ENCODE results near the gene PTGDS.

PTGDS gene

DNA sequence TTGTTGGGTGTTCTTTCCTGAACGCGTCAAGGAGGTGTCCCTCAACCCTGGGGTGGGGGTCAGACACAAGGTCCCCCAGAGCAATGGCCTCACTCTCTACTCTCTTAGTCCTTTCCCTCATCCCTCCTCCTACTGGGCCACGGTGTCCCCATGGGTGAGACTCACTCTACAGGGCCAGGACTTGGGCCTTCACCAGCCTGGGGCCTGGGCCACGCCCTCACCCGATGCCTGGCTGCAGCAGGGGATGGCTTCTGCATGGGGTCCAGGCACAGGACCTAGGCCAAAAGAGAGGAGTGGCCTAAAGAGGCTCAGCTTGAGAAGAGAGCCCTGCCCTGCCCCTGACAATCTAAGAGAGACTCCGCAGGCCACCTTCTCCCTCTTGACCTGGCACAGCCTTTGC is 19.4 kb upstream of the PTGDS start:
- no peak for DNase-seq (ENCODE audit: low read depth in 2 of 2)
- no peak overlapping the region for H3K4me3 ChIP-seq (replicated peaks in 1 of 2; ENCODE audit: low read depth in 2 of 2, low read length in 2 of 2)
- TF ChIP-seq CTCF (IDR thresholded peaks at IDR 0.05; ENCODE audit: low read depth, low read length): no peak

DNA sequence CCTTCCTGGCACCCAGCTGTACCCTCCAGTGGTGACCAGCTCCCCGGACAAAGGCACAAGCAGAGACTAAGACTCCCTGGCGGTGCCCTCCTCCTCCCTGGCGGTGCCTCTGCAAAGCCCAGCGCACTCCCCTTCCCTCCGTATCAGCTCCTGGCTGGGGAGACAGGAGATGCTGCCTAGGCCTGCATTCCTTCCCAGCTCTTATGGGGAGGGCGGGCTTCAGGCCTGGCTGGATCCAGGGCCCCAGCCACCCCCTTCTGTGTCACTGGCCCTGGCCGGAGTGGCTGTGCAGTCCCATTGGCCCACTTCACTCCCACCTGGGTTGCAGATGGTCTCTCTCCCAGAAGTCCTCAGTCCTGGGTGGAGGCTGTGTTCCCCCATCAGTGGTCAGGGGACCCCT is 18.8 kb upstream of the PTGDS start:
- TF ChIP-seq CTCF (IDR thresholded peaks at IDR 0.05; ENCODE audit: low read depth, low read length): no peak
- no peak overlapping the region for H3K4me3 ChIP-seq (replicated peaks in 1 of 2; ENCODE audit: low read depth in 2 of 2, low read length in 2 of 2)
- DNase-seq (ENCODE audit: low read depth in 2 of 2): no peak

DNA sequence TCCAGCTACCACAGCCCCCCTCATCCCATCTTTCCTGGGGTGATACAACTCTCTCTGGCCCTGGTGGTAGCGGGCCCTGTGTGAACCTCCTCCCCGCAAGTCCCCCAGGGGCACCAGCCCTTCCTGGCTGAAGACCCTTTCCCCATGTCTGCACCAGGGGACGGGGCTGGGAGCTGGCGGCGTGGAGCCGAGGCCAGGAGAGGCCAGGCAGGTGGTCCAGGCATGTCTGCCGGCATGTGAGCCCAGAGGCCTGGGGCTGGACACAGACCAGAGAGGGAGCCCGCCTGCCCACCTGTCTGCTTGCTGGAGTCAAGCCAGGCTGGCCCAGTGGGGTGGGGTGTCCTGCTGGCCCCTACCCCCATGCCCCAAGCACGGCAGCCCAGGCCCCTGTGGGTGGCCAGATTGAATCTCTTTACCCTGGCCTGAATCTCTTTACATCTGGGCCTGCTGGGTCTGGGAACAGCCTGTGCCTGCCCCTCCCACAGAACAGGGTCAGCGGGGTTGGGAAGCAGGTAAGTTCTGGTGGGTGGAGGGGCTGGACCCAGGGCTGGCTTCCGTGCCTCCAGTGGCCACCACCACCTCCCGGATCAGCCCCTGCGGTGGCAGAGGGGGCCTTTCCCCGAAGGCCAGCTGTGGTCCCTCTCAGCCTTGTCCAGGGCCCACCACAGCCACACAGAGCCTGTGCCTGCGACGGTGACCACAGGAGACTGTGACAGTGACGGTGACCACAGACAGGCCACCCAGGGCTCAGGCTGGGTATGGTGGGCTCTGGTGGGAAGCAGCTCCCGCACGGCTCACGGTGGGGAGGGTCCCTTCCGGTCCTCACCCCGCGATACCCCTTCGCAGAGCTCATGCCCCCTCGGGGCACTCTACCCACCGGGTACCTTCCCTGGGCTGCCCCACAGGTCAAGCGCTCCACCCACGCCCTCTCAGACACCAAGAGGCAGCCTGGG is 18.1 kb upstream of the PTGDS start:
- no peak for TF ChIP-seq CTCF (IDR thresholded peaks at IDR 0.05; ENCODE audit: low read depth, low read length)
- no peak for DNase-seq (ENCODE audit: low read depth in 2 of 2)
- H3K4me3 ChIP-seq (replicated peaks in 1 of 2; ENCODE audit: low read depth in 2 of 2, low read length in 2 of 2): no peak overlapping the region

DNA sequence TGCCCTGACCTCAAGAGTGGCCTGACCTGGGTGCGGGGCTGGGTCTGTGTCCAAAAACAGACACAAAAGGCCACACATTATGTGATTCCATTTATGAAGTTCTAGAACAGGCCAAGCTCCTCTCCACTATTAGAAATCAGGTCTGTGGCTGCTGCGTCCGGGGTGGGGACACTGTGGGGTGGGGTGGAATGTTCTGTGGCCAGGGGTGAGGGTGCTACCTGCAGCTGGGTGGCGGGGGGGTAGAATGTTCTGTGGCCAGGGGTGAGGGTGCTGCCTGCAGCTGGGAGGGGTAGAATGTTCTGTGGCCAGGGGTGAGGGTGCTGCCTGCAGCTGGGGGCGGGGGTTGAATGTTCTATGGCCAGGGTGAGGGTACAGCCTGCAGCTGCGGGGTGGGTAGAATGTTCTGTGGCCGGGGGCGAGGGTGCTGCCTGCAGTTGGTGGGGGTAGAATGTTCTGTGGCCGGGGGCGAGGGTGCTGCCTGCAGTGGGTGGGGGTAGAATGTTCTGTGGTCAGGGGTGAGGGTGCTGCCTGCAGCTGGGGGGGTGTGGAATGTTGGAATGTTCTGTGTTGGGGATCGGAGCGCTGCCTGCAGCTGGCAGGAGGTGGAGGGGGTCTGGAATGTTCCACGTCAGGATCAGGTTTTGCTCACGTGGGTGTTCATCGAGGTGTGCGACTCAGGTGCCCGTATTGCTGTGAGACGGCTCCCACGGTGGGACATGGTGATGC is 16.9 kb upstream of the PTGDS start:
- no peak for TF ChIP-seq CTCF (IDR thresholded peaks at IDR 0.05; ENCODE audit: low read depth, low read length)
- H3K4me3 ChIP-seq (replicated peaks in 1 of 2; ENCODE audit: low read depth in 2 of 2, low read length in 2 of 2): no peak overlapping the region
- DNase-seq (ENCODE audit: low read depth in 2 of 2): no peak

DNA sequence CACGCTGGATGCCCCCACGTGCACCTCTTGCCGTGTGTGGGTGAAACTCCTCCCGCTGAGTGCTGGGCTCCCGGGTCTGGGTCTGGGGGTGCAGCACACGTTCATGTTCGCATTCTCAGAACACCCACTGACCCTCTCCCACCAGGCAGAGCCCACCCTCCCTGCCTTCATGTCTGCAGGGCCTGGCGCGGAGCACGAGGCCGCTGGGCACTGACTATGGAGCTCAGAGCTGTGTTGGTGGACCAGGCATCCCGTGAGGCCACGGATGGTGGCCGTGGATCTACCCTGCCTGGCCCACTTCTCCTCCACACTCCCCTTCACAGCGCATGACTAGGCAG is 16.4 kb upstream of the PTGDS start:
- H3K4me3 ChIP-seq (replicated peaks in 1 of 2; ENCODE audit: low read depth in 2 of 2, low read length in 2 of 2): no peak overlapping the region
- TF ChIP-seq CTCF (IDR thresholded peaks at IDR 0.05; ENCODE audit: low read depth, low read length): no peak

GRCh38 chr9:136961279-136962065 is 15.8 kb upstream of the PTGDS start:
- H3K4me3 ChIP-seq (replicated peaks in 1 of 2; ENCODE audit: low read depth in 2 of 2, low read length in 2 of 2): no peak overlapping the region
- DNase-seq (ENCODE audit: low read depth in 2 of 2): no peak
- no peak for TF ChIP-seq CTCF (IDR thresholded peaks at IDR 0.05; ENCODE audit: low read depth, low read length)

More for the DNA sequence above, 16.4 kb upstream of the PTGDS start:
- no peak for DNase-seq (ENCODE audit: low read depth in 2 of 2)
